Natural killer cell (primary cell): ENCODE results near the gene TSN. TPM values are rescaled to one million over a fixed set of nuclear protein-coding genes. Genes with fewer than 3 reads are reported as not detected.

Experiments used
- ATAC-seq, 3 donors: fragments of 150-1000 bp in 2 of 3; fragments of 200-7000 bp in 1 of 3; cut with Tn5 transposase; 1 replicate in 1 of 3; 2 replicates in 2 of 3; pipeline ENCODE4 v1.10.0; 2021; ENCODE audit warnings: mild to moderate bottlenecking in 2 of 3, moderate library complexity in 2 of 3
- DNase-seq, 2 donors: peaks; one replicate each; pipeline versions ENCODE4 v3.0.0 to v3.0.0-alpha.2; 2013 to 2021; ENCODE audit warnings: mixed read lengths in 1 of 2
- H3K27ac ChIP-seq: one replicate; pipeline ENCODE4 v1.5.1; 2013; ENCODE audit warnings: mild to moderate bottlenecking, low read length
- H3K27me3 ChIP-seq: one replicate; pipeline ENCODE4 v1.6.1; 2013; ENCODE audit warnings: low read length; ENCODE audit not compliant: control insufficient read depth, insufficient read depth
- H3K36me3 ChIP-seq: one replicate; pipeline ENCODE4 v1.6.1; 2013; ENCODE audit warnings: low read length; ENCODE audit not compliant: control insufficient read depth, insufficient read depth
- H3K4me1 ChIP-seq: one replicate; pipeline ENCODE4 v1.6.1; 2013; ENCODE audit warnings: low read length; ENCODE audit not compliant: control insufficient read depth, insufficient read depth
- H3K4me3 ChIP-seq: one replicate; pipeline ENCODE4 v1.5.1; 2013; ENCODE audit warnings: low read length
- H3K9me3 ChIP-seq: one replicate; pipeline ENCODE4 v1.6.1; 2013; ENCODE audit warnings: low read length; ENCODE audit not compliant: control insufficient read depth, insufficient read depth
- H3K27ac Mint-ChIP-seq, 2 donors: one replicate each; pipeline ENCODE4 v1.8.0; 2022; ENCODE audit warnings: mild to moderate bottlenecking in 2 of 2, mixed read lengths in 2 of 2, moderate library complexity in 1 of 2
- H3K27me3 Mint-ChIP-seq, 2 donors: one replicate each; pipeline ENCODE4 v1.8.0; 2022; ENCODE audit warnings: low read depth in 2 of 2, mixed read lengths in 2 of 2
- H3K36me3 Mint-ChIP-seq: one replicate; pipeline ENCODE4 v1.8.0; 2022; ENCODE audit warnings: mixed read lengths
- H3K4me1 Mint-ChIP-seq, 2 donors: one replicate each; pipeline ENCODE4 v1.8.0; 2022; ENCODE audit warnings: mixed read lengths in 2 of 2
- H3K4me3 Mint-ChIP-seq: one replicate; pipeline ENCODE4 v1.8.0; 2022; ENCODE audit warnings: mild to moderate bottlenecking, moderate library complexity, mixed read lengths
- H3K9me3 Mint-ChIP-seq, 2 donors: one replicate each; pipeline ENCODE4 v1.8.0; 2022; ENCODE audit warnings: mixed read lengths in 2 of 2
- CTCF ChIP-seq: fragments of 200-600 bp; IDR thresholded peaks from one replicate; pipeline ENCODE4 v1.8.0; 2022; ENCODE audit warnings: antibody characterized with exemption
- WGBS: methylation state at CpG from one replicate; pipeline ENCODE4 v1.1.7; 2013; ENCODE audit warnings: missing lambda C conversion rate; ENCODE audit not compliant: insufficient coverage; 5-methylcytosine and 5-hydroxymethylcytosine counted together
- intact Hi-C: fragments of 100-400 bp; cut with micrococcal nuclease; formaldehyde crosslinking; loops from one replicate; pipeline ENCODE4 v1.14.2; 2022
- total RNA-seq, 4 donors: library from RNA; stranded (reverse); fragments of 120-200 nt in 1 of 4; gene quantifications; one replicate each; pipeline versions ENCODE4 v1.2.3 to v1.2.4, GENCODE V29; 2013 to 2022

The TSN gene
- total RNA-seq, 3 donors from 2014 or later (not counting 1 experiment from before 2014, with no cell fraction given), result 54.7 to 66.9 (median 62.5) TPM

- no peaks in the 10 kb centered on the region for H3K9me3 ChIP-seq
- H3K36me3 ChIP-seq, result no peaks in the 10 kb centered on the region
- Mint-ChIP-seq H3K4me3 (no peak overlapping the region), H3K27ac (peak overlapping the region in 1 of 2 donors; percentile 96), H3K9me3 (no peaks in the 10 kb centered on the region), H3K27me3 (no peaks in the 10 kb centered on the region), H3K4me1 (peaks cover 24 to 33% of the 10 kb centered on the region in 2 donors), H3K36me3 (no peaks in the 10 kb centered on the region)
- ATAC-seq (no peak), DNase-seq (no peak)
- intact Hi-C loops, result no loop called here
- H3K4me3 ChIP-seq, result no peak overlapping the region
- H3K27me3 ChIP-seq, result no peaks in the 10 kb centered on the region
- no peak overlapping the region for H3K27ac ChIP-seq
- no peak for TF ChIP-seq CTCF
- peaks cover 23% of the 10 kb centered on the region for H3K4me1 ChIP-seq
- WGBS, result 93% methylated on average over 4 of the region's 6 CpGs
These were observed 14.5 kb upstream of the TSN start for GRCh38 chr2:121740973-121741372.

- intact Hi-C loops, result no loop called here
- no peak for ATAC-seq
- 96% methylated on average over 3 of the region's 3 CpGs for WGBS
These were observed 14.0 kb upstream of the TSN start for GRCh38 chr2:121741450-121741849.

GRCh38 chr2:121746071-121746578, 9.3 kb upstream of the TSN start:
- peak; percentile 55 to 73 (median 64) for ATAC-seq
- 92% methylated on average over 6 of the region's 6 CpGs for WGBS

More at GRCh38 chr2:121741450-121741849, 14.0 kb upstream of the TSN start:
- H3K36me3 ChIP-seq, result no peaks in the 10 kb centered on the region
- no peaks in the 10 kb centered on the region for H3K9me3 ChIP-seq
- H3K36me3 Mint-ChIP-seq, result no peaks in the 10 kb centered on the region
- no peak overlapping the region for H3K27ac ChIP-seq
- H3K4me1 Mint-ChIP-seq, result peaks cover 24 to 31% of the 10 kb centered on the region in 2 donors
- no peaks in the 10 kb centered on the region for H3K9me3 Mint-ChIP-seq
- DNase-seq, result no peak
- H3K4me3 Mint-ChIP-seq, result no peak overlapping the region
- TF ChIP-seq CTCF, result no peak
- H3K27me3 Mint-ChIP-seq, result no peaks in the 10 kb centered on the region
- peaks cover 19% of the 10 kb centered on the region for H3K4me1 ChIP-seq
- H3K27me3 ChIP-seq, result no peaks in the 10 kb centered on the region
- H3K4me3 ChIP-seq, result no peak overlapping the region
- peak overlapping the region in 1 of 2 donors; percentile 69 for H3K27ac Mint-ChIP-seq

More at GRCh38 chr2:121746071-121746578, 9.3 kb upstream of the TSN start:
- TF ChIP-seq CTCF, result no peak
- Histone ChIP-seq H3K27me3 (no peaks in the 10 kb centered on the region), H3K36me3 (no peaks in the 10 kb centered on the region), H3K27ac (no peak overlapping the region), H3K4me3 (no peak overlapping the region), H3K9me3 (no peaks in the 10 kb centered on the region), H3K4me1 (no peaks in the 10 kb centered on the region)
- Mint-ChIP-seq H3K4me1 (peaks cover 5 to 6% of the 10 kb centered on the region in 2 donors), H3K27me3 (peaks cover 0 to 6% of the 10 kb centered on the region in 2 donors), H3K9me3 (no peaks in the 10 kb centered on the region), H3K4me3 (peak overlapping the region; percentile 67), H3K36me3 (no peaks in the 10 kb centered on the region), H3K27ac (peak overlapping the region; percentile 68 to 74)
- intact Hi-C loops, result no loop called here
- DNase-seq, result peak in 1 of 2 donors; percentile 33
